ENCODE measurements around the gene HSPBP1.

The HSPBP1 gene

GRCh38 chr19:55272142-55272541, 7.8 kb downstream of the HSPBP1 start:
- H3K27ac ChIP-seq (ENCODE audit: low read depth, low read length, severe bottlenecking), result no peak overlapping the region
- no peaks in the 10 kb centered on the region for H3K9me3 ChIP-seq (ENCODE audit: control insufficient read depth, low read length)
- peaks cover 47% of the 10 kb centered on the region for H3K36me3 ChIP-seq (ENCODE audit: control insufficient read depth, insufficient read depth, low read length)
- no peak overlapping the region for H3K4me3 ChIP-seq (ENCODE audit: extremely low read depth, insufficient read depth, low read length, poor library complexity, severe bottlenecking)
- WGBS, 2 experiments (ENCODE audit: insufficient coverage in 2 of 2), result 90 to 91% methylated on average over 13 to 18 of the region's 18 CpGs
- H3K4me1 ChIP-seq (ENCODE audit: control insufficient read depth, insufficient read depth, low read length, poor library complexity, severe bottlenecking), result no peaks in the 10 kb centered on the region

DNA sequence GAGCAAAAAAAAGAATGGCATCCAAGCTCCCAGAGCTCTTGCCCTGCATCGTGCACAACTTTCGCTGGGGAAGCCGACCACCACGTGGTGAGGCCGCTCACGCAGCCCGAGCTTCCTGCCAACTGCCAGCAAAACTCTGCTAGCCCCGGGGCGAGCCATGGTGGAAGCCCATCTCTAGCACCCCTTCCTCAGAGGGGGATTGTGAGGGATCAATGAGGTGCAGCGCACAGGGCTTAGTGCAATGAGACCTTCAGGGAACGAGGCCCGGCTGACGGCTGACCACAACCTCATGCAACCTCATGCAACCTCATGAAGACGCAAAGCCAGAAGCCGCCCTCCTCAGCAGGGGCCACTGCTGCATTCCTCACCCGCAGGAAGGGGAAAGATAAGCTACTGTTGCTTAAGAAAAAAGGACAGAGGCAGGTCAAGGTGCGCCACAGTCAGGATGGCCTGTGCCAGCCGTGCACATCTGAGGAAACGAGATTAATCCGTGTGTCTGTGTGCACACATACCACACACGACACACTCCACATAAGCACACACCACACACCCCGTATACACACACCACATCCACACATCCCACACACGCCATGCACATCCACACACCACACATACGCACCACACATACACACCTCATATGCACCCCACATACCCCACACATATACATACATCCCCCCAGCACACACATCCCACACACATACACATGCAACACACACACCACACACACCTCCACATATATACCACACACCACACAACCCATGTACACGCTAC, 9.6 kb downstream of the HSPBP1 start:
- no peaks in the 10 kb centered on the region for H3K4me1 ChIP-seq (ENCODE audit: control insufficient read depth, insufficient read depth, low read length, poor library complexity, severe bottlenecking)
- no peak overlapping the region for H3K27ac ChIP-seq (ENCODE audit: low read depth, low read length, severe bottlenecking)
- peaks cover 5% of the 10 kb centered on the region for H3K9me3 ChIP-seq (ENCODE audit: control insufficient read depth, low read length)
- WGBS, 2 experiments (ENCODE audit: insufficient coverage in 2 of 2), result 91 to 92% methylated on average over 23 to 25 of the region's 25 CpGs
- H3K36me3 ChIP-seq (ENCODE audit: control insufficient read depth, insufficient read depth, low read length), result peaks cover 35% of the 10 kb centered on the region
- no peak overlapping the region for H3K4me3 ChIP-seq (ENCODE audit: extremely low read depth, insufficient read depth, low read length, poor library complexity, severe bottlenecking)

DNA sequence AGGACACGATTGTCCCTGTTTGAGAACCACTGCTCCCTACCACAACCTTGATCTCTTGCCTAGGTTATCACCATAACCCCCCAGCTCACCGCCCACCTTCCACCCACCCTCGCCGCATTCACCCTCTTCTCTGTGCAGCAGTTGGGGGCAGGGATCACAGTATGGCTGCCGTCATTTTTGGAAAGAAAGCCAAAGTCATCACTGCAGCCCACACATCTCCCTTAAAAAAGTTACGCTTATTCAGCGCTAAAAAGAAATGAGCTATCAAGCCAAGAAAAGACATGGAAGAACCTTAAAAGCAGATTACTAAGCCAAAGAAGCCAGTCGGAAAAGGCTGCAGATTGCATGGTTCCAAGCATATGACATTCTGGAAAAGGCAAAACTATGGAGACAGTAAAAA, 10.6 kb downstream of the HSPBP1 start:
- Histone ChIP-seq H3K9me3 (ENCODE audit: control insufficient read depth, low read length) (peaks cover 5% of the 10 kb centered on the region), H3K4me1 (ENCODE audit: control insufficient read depth, insufficient read depth, low read length, poor library complexity, severe bottlenecking) (no peaks in the 10 kb centered on the region), H3K27ac (ENCODE audit: low read depth, low read length, severe bottlenecking) (no peak overlapping the region), H3K4me3 (ENCODE audit: extremely low read depth, insufficient read depth, low read length, poor library complexity, severe bottlenecking) (no peak overlapping the region), H3K36me3 (ENCODE audit: control insufficient read depth, insufficient read depth, low read length) (peaks cover 28% of the 10 kb centered on the region)
- WGBS, 2 experiments (ENCODE audit: insufficient coverage in 2 of 2), result 93 to 95% methylated on average over 8 of the region's 8 CpGs

GRCh38 chr19:55266840-55267239, 13.1 kb downstream of the HSPBP1 start:
- Histone ChIP-seq H3K9me3 (ENCODE audit: control insufficient read depth, low read length) (peaks cover 5% of the 10 kb centered on the region), H3K4me3 (ENCODE audit: extremely low read depth, insufficient read depth, low read length, poor library complexity, severe bottlenecking) (no peak overlapping the region), H3K4me1 (ENCODE audit: control insufficient read depth, insufficient read depth, low read length, poor library complexity, severe bottlenecking) (no peaks in the 10 kb centered on the region), H3K36me3 (ENCODE audit: control insufficient read depth, insufficient read depth, low read length) (peaks cover 10% of the 10 kb centered on the region), H3K27ac (ENCODE audit: low read depth, low read length, severe bottlenecking) (no peak overlapping the region)
- WGBS, 2 experiments (ENCODE audit: insufficient coverage in 2 of 2), result 88 to 100% methylated on average over 2 of the region's 4 CpGs

- H3K27ac ChIP-seq (ENCODE audit: low read depth, low read length, severe bottlenecking), result no peak overlapping the region
- 100% methylated on average over 1 to 3 of the region's 3 CpGs for WGBS, 2 experiments (ENCODE audit: insufficient coverage in 2 of 2)
- peaks cover 9% of the 10 kb centered on the region for H3K36me3 ChIP-seq (ENCODE audit: control insufficient read depth, insufficient read depth, low read length)
- H3K9me3 ChIP-seq (ENCODE audit: control insufficient read depth, low read length), result peaks cover 5% of the 10 kb centered on the region
- H3K4me1 ChIP-seq (ENCODE audit: control insufficient read depth, insufficient read depth, low read length, poor library complexity, severe bottlenecking), result no peaks in the 10 kb centered on the region
- H3K4me3 ChIP-seq (ENCODE audit: extremely low read depth, insufficient read depth, low read length, poor library complexity, severe bottlenecking), result no peak overlapping the region
Measured at GRCh38 chr19:55266404-55266803, 13.5 kb downstream of the HSPBP1 start.

GRCh38 chr19:55265723-55266386, 14.1 kb downstream of the HSPBP1 start:
- no peak overlapping the region for H3K4me3 ChIP-seq (ENCODE audit: extremely low read depth, insufficient read depth, low read length, poor library complexity, severe bottlenecking)

DNA sequence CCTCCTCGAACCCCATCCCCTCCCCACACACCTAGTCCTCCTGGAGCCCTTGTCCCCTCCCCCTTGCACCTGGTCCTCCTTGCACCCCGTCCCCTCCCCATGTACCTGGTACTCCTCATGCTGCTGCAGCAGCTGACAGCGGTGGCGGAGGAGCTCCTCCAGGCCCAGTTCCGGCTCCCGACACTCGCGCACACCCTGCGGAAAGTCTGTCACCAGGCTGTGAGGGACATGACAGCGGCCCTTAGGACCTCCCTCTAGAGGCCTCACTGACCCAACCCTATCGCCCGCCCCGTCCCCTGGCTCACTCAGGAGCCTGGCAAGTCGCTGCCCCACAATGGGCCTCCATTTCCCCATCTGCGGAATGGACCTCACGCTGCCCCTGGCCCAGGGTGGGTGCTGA, 14.7 kb downstream of the HSPBP1 start:
- Histone ChIP-seq H3K9me3 (ENCODE audit: control insufficient read depth, low read length) (peaks cover 5% of the 10 kb centered on the region), H3K4me3 (ENCODE audit: extremely low read depth, insufficient read depth, low read length, poor library complexity, severe bottlenecking) (no peak overlapping the region), H3K4me1 (ENCODE audit: control insufficient read depth, insufficient read depth, low read length, poor library complexity, severe bottlenecking) (peaks cover 4% of the 10 kb centered on the region), H3K36me3 (ENCODE audit: control insufficient read depth, insufficient read depth, low read length) (peaks cover 6% of the 10 kb centered on the region), H3K27ac (ENCODE audit: low read depth, low read length, severe bottlenecking) (no peak overlapping the region)
- WGBS, 2 experiments (ENCODE audit: insufficient coverage in 2 of 2), result 91 to 93% methylated on average over 12 to 15 of the region's 16 CpGs

More at GRCh38 chr19:55265723-55266386, 14.1 kb downstream of the HSPBP1 start:
- Histone ChIP-seq H3K4me1 (ENCODE audit: control insufficient read depth, insufficient read depth, low read length, poor library complexity, severe bottlenecking) (no peaks in the 10 kb centered on the region), H3K36me3 (ENCODE audit: control insufficient read depth, insufficient read depth, low read length) (peaks cover 6% of the 10 kb centered on the region), H3K9me3 (ENCODE audit: control insufficient read depth, low read length) (peaks cover 5% of the 10 kb centered on the region), H3K27ac (ENCODE audit: low read depth, low read length, severe bottlenecking) (no peak overlapping the region)
- 84 to 96% methylated on average over 6 to 12 of the region's 12 CpGs for WGBS, 2 experiments (ENCODE audit: insufficient coverage in 2 of 2)

- 95 to 97% methylated on average over 3 of the region's 5 CpGs for WGBS, 2 experiments (ENCODE audit: insufficient coverage in 2 of 2)
- no peak overlapping the region for H3K4me3 ChIP-seq (ENCODE audit: extremely low read depth, insufficient read depth, low read length, poor library complexity, severe bottlenecking)
- peaks cover 5% of the 10 kb centered on the region for H3K9me3 ChIP-seq (ENCODE audit: control insufficient read depth, low read length)
- H3K36me3 ChIP-seq (ENCODE audit: control insufficient read depth, insufficient read depth, low read length), result peaks cover 6% of the 10 kb centered on the region
- H3K4me1 ChIP-seq (ENCODE audit: control insufficient read depth, insufficient read depth, low read length, poor library complexity, severe bottlenecking), result peaks cover 5% of the 10 kb centered on the region
- no peak overlapping the region for H3K27ac ChIP-seq (ENCODE audit: low read depth, low read length, severe bottlenecking)
Measured at GRCh38 chr19:55264531-55264930, 15.4 kb downstream of the HSPBP1 start.

DNA sequence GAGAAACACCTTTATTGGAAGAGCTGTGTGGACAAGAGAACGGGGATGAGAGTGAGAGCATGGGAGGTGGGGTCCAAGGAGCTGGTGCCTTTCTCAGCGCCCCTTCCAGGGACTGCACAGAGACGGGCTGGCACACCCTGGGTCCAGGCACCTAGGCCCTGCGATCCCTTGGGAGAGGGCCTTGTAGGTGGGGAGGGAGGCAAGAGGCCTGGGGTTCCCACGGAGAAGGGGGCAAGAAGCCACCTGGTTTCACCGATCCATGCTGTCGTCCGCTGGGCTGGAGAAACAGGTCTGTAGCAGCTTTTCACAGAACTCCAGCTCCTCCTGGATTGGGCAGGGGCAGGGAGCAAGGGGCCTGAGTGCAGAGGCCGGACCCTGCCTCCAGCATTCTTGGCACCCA, 17.6 kb downstream of the HSPBP1 start:
- Histone ChIP-seq H3K36me3 (ENCODE audit: control insufficient read depth, insufficient read depth, low read length) (peaks cover under 1% of the 10 kb centered on the region), H3K9me3 (ENCODE audit: control insufficient read depth, low read length) (peaks cover 5% of the 10 kb centered on the region), H3K4me1 (ENCODE audit: control insufficient read depth, insufficient read depth, low read length, poor library complexity, severe bottlenecking) (peaks cover 6% of the 10 kb centered on the region), H3K27ac (ENCODE audit: low read depth, low read length, severe bottlenecking) (no peak overlapping the region), H3K4me3 (ENCODE audit: extremely low read depth, insufficient read depth, low read length, poor library complexity, severe bottlenecking) (no peak overlapping the region)
- WGBS, 2 experiments (ENCODE audit: insufficient coverage in 2 of 2), result 93 to 99% methylated on average over 6 to 9 of the region's 9 CpGs

DNA sequence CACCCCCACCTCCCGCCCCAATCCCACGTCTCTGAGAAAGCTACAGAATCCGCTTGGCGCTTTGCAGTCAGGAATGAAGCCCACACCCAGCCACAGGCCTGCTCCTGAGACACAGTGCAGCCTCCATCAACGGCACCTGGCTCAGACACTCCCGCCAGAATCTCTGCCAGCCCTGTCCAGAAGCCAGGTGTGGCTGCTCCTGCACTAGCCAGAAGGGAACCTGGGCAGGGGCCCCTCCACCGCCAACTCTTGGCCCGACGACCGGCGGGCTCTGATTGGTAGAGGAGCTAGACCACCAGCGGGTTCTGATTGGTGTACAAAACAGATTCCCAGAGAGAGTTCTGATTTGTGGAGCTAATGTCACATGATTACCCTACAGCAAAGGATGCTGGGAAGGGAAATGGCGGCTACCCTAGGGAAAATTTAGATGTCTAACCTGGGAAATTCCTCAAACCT, 18.2 kb downstream of the HSPBP1 start:
- Histone ChIP-seq H3K27ac (ENCODE audit: low read depth, low read length, severe bottlenecking) (no peak overlapping the region), H3K36me3 (ENCODE audit: control insufficient read depth, insufficient read depth, low read length) (no peaks in the 10 kb centered on the region), H3K4me1 (ENCODE audit: control insufficient read depth, insufficient read depth, low read length, poor library complexity, severe bottlenecking) (peaks cover 12% of the 10 kb centered on the region), H3K9me3 (ENCODE audit: control insufficient read depth, low read length) (peaks cover 5% of the 10 kb centered on the region), H3K4me3 (ENCODE audit: extremely low read depth, insufficient read depth, low read length, poor library complexity, severe bottlenecking) (no peak overlapping the region)
- WGBS, 2 experiments (ENCODE audit: insufficient coverage in 2 of 2), result 94% methylated on average over 10 to 12 of the region's 13 CpGs

All from mesodermal cell (in vitro differentiated cells).